ENCODE measurements around the gene APLP2.
A peak's percentile ranks its signal among the peaks of the same experiment; 100 is the strongest.
"Not testable (repeated sequence)": the region's sequence is repeated elsewhere in the genome, so short reads cannot be mapped to it uniquely, and the experiment has no call there.

APLP2 gene

DNA sequence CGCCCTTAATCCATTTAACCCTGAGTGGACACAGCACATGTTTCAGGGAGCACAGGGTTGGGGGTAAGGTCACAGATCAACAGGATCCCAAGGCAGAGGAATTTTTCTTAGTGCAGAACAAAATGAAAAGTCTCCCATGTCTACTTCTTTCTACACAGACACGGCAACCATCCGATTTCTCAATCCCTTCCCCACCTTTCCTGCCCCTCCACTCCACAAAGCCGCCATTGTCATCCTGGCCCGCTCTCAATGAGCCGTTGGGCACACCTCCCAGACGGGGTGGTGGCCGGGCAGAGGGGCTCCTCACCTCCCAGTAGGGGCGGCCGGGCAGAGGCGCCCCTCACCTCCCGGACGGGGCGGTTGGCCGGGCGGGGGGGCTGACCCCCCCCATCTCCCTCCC, 20.8 kb downstream of the APLP2 start:
- not testable (repeated sequence) for DNase-seq (ENCODE audit: low spot score)

DNA sequence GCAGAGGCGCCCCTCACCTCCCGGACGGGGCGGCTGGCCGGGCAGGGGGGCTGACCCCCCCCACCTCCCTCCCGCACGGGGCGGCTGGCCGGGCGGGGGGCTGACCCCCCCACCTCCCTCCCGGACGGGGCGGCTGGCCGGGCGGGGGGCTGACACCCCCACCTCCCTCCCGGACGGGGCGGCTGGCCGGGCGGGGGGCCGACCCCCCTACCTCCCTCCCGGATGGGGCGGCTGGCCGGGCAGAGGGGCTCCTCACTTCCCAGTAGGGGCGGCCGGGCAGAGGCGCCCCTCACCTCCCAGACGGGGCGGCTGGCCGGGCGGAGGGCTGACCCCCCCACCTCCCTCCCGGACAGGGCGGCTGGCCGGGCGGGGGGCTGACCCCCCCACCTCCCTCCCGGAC, 21.5 kb downstream of the APLP2 start:
- not testable (repeated sequence) for DNase-seq (ENCODE audit: low spot score)

DNA sequence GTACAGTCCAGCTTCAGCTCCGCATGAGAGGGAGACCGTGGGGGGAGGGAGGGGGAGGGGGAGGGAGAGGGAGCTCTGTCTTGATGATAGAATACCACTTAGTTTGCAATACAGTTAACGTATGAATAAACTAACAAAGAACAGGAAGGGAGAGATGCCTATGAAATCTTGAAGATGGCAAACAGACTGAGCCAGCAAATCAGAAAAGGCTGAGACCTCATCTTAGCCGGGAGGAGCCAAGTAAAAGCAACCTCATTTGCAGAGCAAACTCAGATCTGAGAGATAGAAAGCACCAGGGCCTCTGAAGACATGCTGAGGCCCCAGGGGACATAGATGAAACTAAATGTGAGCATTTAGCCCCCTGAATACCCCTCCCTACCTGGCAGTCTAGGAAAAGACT, 23.0 kb downstream of the APLP2 start:
- no peak for DNase-seq (ENCODE audit: low spot score)

DNA sequence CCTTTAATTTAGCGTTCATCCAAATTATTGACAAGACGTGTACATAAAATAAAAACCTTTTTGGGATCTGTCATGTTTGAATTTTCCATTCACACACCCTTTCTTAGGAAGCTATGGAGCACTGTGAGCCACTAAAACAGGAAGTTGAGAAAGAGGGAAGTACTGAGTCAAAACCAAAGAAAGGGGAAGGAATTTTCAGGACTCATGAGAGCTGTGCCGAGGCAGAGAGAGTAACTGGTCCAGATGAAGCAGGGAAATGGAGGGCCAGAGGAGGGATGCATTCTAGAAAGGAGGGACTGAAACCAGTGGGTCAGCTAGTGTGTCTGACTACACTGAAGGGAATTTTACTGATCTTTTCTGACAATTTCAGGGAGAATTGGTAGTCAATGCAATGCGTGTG, 24.9 kb downstream of the APLP2 start:
- no peak for DNase-seq (ENCODE audit: low spot score)

DNA sequence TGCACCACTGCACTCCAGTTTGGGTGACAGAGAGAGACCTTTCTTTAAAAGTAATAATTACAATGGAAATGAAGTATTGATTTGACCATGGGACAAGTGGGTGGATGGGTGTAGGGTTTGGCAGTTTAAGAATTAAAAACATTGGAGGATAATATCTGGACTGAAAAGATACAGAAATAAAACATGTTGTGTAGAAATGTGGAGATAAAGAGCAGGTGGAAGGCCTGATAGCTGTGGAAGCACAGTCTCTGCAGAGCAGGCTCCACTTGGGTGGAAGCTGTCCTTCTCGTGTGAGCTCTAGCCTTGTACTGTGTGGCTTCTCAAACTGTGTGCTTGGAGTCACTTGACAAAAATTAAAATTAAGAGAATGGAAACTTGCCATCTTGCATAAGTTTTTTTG, 25.6 kb downstream of the APLP2 start:
- DNase-seq (ENCODE audit: low spot score) = no peak

DNA sequence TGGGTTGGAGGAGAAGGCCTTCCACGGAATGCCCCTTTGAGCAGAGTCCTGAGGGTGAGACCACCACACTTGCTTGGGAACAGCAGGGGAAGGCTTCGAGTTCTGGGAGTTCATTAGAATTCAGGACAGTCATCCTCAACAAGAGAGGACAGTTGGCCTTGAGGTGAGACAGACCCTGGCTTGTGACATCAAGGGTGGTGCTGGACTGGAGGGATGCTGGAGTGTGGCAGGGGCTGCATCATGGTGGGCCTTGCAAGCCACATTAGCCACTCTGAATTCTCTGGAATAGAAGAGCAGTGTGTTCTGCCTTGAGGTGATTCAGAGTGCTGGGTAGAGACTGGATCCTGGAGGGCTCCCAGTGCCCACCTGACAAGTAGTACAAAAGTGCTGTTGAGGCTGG, 26.3 kb downstream of the APLP2 start:
- DNase-seq (ENCODE audit: low spot score) = no peak

DNA sequence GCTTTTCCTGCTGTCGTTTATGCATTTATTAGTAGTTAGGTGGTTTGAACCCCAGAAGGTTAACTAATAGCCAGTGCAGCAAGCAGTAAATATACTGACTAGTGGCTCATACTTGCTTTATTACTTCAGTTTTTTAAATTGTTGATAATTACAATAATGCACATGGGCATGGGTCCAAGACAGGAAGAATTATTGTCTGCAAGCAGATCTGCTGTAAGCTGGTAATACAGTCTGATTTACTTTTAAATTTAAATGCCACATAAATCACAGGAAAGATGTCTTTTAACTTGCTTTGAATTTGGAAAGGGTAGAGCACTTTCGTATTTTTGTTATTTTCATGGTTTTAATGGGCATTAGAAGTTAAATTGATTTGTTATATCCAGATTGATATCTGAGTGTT, 27.1 kb downstream of the APLP2 start:
- DNase-seq (ENCODE audit: low spot score) = no peak

DNA sequence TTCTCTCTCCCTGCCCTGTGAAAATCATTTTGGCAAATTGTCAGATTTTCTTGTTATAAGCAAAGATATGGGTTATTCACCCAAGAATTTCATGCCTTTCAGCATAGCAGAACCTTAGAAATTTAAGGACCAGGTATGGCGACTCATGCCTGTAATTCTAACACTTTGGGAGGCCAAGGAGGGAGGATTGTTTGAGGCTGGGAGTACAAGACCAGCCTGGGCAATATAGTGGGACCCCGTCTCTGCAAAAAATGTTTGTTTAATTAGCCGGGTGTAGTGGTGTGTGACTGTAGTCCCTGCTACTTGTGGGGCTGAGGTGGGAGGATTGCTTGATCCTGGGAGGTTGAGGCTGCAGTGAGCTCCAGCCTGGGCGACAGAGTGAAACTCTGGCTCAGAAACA, 27.6 kb downstream of the APLP2 start:
- DNase-seq (ENCODE audit: low spot score) = no peak

DNA sequence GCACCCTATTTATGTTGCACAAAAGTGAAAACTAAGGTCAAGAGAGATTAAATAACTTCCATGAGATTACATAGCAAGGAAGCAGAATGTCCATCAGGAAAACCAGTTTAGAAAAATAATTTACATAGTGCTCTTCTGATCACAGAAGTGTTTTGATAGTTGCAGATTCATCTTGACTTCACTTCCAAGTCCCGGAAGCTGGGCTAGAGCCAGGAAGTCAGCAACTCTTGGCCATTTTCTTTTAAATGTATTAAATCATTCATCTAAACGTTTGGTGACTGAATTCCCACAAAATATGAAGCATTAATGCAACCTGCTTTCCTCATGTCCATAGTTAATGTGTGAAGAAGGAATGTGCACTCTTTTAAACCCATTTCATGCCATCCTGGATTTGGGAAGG, 29.7 kb downstream of the APLP2 start:
- DNase-seq (ENCODE audit: low spot score) = no peak

DNA sequence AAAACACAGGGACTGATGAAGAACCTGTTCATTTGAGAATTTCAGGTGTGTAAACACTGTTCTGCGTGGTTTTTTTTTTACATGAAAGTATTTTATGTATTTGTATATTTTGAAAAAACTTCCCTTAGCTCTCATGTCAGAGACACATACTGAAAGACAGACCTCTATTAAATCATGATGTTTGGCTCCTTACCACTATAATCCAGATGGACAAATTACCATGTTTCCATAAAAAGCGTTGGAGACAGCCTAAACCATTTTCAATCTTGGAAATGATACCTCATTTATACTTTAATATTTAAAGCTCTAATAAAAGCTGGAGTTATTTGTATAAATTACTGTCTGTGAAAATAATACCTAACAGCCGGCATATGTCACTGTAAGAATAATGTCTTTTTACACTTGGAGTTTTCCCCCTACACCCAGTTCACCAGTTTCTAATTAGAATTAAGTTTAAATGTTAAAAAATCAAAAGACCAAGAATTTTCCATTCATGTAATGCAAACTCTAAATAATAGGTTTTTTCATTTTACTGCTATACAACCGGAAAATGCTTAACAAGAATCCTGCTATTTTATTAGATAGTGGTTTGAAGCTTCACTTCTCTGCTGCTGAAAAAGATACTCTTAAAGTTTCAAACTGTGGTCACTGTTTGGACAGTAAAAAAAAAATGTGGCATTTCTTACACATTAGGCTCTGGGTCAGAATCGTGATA, 30.8 kb downstream of the APLP2 start:
- no peak for DNase-seq (ENCODE audit: low spot score)

DNA sequence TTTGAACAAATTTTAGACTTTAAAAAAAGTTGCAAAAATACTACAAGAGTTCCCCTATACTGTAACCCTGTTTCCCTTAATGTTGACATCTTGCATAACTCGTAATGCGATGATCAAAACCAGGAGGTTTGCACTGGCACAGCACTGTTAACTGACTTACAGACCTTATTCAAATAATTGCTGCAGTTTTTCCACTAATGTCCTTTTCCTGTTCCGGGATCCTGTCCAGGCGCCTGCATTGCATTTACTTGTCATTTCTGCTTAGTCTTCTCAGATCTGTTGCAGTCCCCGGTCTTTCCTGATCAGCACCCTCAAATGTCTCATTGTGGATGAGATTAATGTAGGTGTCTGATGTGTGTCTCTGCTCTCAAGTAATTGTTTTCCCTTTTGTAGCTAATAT, 32.0 kb downstream of the APLP2 start:
- DNase-seq (ENCODE audit: low spot score) = peak; percentile 64

DNA sequence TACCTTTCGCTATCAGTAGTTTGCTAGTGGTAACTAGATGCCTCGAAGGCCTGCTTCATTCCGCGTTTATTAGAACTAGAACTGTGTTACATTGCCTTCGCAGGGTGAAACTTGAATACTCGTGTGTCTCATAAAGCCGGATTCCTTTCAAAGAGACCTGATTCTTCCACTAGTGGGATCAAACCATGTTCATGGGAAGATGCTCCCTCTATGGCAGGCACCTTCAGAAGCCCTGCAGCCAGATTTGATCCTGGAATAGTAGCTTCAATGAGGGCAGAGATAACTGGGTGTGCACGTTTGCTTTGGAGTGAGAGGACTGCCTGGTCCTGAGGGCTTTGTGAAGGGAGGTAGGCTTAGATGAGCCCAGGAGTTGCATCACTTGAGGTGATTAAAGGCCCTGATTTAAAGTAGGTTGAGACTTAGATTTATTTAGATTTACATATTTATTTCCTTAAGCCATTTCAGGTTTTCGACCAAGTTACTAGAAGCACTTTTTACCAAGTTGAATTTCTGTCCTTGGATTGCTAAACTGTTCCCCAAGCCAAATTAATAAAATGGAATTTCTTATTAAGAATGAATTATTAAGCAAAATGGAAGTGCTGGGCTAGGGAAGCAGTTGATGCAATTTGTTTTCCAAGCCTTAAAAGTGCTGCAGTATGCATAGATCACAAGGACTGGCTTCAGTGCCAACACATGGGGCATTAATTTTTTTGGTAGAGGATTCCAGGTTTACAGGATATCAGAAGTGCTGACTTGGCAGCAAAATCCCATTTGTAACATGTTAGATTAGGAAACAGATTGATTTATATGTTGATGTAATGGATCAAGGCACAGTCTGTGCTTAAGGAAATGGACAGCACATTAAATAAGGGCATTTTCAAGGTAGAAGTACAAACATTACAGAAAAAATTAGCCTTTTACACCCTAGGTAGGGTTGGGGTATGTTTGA, 32.9 kb downstream of the APLP2 start:
- DNase-seq (ENCODE audit: low spot score) = peak; percentile 1

DNA sequence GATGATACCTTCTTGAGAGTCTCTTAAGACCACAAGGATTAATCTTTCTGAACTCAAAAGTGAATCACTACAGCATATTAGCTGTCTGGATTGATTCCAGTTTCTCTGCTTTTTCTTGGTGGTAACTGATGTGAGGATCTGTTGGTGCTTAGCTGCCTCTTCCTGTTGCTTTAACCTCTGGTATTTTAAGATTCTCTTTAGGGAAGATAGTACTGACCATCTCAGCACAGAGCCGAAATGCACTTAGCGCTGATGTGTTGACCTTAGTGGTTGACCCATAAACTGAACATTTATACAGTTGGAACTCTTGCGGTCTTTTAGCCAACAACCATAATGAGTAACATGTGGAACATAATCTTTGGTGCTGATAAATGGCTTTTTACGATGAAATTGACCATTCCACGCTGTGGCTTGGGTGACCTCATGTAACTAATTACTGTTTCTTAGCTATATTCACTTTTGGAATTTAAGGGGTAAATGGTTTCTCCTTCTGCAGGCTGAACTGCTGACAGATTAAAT, 33.7 kb downstream of the APLP2 start:
- peak; percentile 5 for DNase-seq (ENCODE audit: low spot score)

DNA sequence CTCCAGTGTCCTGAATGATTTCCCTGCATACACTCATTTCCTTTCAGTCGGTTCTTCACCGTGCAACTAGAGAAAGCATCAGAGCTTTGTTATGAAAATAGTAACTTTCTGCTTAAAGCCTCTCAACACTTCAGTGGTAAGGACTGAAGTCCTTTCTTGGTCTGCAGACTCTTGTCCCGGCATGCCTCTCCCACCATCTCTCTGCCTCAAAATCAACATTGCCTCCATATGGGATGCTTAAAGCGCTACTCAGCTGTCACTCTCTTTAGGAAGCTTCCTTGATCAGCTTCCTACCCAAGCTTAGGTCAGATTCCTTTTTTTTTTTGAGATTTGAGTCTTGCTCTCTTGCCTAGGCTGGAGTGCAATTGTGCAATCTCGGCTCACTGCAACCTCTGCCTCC, 36.7 kb downstream of the APLP2 start:
- DNase-seq (ENCODE audit: low spot score) = no peak

DNA sequence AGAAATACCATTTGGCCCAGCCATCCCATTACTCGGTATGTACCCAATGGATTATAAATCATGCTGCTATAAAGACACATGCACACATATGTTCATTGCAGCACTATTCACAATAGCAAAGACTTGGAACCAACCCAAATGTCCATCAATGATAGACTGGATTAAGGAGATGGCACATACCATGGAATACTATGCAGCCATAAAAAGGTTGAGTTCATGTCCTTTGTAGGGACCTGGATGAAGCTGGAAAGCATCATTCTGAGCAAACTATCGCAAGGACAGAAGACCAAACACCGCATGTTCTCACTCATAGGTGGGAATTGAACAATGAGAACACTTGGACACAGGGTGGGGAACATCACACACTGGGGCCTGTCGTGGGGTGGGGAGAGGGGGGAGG, 39.0 kb downstream of the APLP2 start:
- not testable (repeated sequence) for DNase-seq (ENCODE audit: low spot score)

DNA sequence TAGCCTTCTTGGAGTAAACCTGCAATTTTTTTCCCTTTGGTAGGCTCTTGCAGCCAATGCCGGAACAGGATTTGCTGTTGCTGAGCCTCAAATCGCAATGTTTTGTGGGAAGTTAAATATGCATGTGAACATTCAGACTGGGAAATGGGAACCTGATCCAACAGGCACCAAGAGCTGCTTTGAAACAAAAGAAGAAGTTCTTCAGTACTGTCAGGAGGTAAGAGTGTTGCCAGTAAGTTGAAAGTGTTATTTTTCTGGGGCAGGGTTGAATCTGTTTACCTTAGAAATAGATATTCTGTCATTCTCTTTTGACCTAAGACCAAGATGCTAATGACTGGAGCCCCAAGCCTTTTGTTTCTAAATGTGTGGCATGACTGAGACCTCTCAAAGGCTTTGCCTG, 39.7 kb downstream of the APLP2 start:
- no peak for DNase-seq (ENCODE audit: low spot score)

DNA sequence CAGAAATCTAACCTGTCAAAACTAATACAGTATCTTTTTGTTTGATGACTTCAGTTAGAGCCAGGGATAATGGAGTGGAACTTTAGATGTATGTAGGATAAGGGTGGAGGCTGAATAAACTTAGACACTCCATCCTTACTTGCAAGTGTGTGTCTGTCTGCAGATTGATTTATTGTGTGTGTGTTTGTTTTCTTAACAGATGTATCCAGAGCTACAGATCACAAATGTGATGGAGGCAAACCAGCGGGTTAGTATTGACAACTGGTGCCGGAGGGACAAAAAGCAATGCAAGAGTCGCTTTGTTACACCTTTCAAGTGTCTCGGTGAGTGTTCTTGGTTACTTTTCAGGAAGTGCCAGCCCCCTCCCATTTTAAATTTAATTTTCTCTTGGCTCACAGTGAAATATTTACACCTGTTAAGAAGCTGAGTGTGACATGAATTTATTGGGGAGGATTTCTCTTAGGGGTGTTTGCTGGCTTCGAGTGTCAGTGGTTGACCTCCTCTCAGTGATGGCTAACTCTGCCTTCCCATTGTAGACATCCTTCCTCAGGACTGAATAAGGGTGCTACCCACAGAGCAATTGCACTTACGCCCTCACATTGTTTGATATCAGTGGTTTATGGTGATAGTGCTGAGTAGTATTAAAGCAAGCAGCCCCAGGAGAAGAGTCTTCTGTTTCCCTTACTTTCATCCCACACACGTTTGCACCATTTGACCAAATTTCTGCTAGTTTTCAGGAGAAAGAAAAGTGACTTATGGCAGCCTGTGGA, 40.8 kb downstream of the APLP2 start:
- peak; percentile 56 for DNase-seq (ENCODE audit: low spot score)

DNA sequence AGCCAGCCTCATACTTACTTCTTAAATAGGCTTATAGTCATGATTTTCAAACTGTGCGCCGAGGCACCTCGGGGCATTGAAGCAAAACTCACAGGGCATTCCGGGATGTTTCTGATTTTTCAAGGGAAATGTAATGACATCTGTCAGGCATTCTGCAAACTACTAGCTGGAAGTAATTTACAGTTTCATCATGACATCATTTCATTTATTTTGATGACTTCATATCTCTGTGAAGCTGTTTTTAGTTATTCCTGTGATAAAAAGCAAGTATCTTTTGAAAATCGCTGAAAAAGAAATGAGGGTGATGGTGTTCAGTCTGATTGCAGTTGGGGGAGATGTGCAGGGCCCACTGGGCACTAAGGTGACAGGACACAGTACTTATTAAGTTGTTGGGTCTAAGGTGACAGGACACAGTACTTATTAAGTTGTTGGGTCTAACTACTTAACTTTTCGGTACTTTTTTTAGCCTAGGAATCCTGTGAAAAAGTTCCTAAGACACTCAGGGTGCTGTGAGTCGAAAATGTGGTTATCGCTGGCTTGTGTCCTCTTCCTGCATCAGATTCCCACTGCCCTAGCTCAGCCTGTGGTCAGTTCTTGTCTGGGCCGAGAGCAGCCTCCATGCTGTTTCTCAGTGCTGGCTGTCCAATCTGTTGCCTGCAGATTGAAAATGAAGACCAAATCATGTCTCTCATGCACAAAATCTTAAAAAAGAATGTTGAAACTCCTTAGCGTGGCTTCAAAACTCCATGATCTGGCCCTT, 42.6 kb downstream of the APLP2 start:
- no peak for DNase-seq (ENCODE audit: low spot score)

DNA sequence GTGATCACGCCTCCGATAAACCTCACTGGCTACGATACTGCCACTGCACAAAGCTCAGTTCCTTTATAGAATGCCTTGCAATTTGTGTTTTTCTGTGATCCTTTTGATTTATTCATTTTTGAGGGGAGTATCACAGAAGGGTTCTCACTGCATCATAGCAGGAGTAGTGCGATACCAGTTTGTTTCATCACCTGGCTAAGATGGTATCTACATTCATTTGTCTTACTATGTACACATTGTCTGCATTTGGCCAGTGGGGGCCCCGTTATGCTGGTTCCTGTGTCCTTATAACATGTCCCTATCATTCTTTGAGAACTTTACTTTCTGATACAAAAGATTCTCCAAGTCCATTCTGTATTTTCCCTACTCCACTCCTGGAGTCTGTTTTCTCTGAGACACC, 44.6 kb downstream of the APLP2 start:
- no peak for DNase-seq (ENCODE audit: low spot score)

DNA sequence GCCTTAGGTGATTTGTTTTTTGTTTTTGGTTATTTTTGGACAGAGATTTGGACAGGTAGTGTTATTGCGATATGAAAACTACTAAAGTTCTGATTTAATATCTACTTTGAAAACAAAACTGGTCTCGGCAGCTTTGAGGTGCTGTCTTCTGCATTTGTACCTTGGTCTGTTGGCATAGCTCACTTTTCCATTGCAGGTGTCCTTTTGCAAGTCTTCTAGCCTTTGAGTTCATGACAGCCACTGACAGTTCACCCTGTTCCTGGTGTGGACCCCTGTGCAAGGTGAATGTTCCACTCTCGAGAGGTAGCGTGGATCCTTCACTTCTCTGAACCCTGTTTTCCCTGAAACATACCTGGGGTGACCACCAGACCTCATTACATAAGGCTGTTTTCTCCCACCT, 45.0 kb downstream of the APLP2 start:
- no peak for DNase-seq (ENCODE audit: low spot score)

DNA sequence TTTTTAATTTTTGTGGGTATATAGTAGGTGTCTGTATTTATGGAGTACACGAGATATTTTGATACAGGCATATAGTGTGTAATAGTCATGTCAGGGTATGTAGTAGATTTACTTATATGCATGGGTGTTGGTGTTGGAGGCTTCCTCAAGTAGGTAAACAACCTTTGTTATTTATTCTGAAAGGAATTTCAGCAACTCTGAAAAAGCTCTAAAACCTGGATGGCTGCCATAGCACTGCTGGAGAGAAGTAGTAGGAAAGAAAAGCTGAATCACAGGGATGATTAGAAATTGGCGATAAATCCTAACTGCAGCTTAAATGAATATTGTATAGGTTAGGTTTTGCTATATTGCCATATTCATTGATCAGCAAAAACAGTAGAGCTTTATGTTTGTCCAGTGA, 45.5 kb downstream of the APLP2 start:
- no peak for DNase-seq (ENCODE audit: low spot score)
